Measurements from ENCODE around the gene GPR153. TPM values are rescaled to one million over a fixed set of nuclear protein-coding genes. Genes with fewer than 3 reads are reported as not detected.
"Not testable (repeated sequence)": the region's sequence is repeated elsewhere in the genome, so short reads cannot be mapped to it uniquely, and the experiment has no call there.

Gene GPR153
- polyA plus RNA-seq, 1 donor = 5.8 TPM

DNA sequence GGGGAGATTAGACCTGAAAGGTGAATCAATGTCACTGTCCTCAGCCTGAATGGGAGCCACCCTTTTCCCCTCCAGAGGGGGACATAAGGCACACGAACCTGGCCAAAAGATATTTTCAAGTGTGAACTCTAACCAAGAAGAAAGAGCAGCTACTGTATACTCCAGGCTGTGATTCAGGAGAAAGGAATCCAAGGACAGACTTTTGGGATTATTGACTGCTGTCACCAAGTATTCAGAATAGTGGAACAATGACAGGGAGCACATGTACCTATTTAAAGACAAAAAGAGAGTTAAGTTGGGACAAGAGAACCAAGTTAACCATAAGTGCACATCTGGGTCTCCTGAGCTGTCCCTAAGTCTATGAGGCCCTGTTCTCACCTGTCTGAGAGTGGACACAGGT is 27.5 kb downstream of the GPR153 start:
- no peak for DNase-seq

DNA sequence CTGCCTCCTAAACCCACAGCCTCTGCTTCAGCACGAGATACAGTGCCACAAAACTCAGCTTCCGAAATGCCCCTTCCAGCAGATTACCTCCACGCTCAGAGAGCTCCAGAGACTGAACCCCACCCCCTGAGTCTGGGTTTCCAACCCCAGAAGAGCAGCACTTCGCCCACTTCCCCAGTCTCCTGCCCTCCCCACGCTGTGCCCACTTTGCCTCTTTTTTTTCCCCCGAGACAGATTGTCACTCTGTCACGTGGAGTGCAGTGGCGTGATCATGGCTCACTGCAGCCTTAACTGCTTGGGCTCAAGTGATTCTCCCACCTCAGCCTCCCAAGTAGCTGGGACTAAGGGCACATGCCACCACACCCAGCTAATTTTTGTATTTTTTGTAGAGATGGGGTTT is 35.2 kb downstream of the GPR153 start:
- DNase-seq = no peak

DNA sequence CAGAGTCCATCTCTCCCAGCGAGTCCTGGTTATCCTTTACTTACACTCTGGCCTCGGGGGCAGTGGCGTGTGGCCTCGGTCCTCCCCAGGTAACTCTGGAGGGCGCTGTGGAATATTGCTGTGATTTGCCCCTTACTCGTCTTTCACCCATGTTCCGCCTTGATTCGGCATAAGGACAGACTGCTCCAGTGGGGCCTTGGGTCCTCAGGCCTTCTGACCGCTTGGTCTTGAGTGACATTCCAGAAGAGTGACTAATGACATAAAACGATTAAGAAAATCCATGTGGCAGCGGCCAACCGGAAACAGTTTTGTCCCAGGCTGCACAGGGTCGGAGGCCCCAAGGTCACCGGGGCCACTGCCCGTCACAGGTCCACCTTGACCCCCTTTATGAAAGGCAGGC is 36.2 kb downstream of the GPR153 start:
- DNase-seq = no peak

DNA sequence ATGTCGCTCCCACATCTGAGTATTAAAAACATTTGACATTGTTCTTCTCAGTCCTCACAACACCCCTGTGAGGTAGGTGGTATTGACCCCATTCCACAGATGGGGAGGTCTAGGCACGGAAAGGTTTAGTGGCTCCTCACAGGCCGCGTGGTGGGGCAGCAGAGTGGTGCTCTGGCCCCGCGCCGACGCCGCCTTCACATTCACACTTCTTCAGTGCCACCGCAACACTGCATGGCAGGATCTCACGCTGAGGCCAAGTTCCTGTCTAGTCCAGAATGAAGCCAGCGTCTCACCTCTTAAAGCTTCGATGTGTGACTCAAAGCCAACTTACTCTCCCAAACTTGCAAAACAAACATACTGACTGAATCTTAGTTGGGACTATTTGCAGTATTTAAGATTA is 37.3 kb downstream of the GPR153 start:
- DNase-seq = no peak

DNA sequence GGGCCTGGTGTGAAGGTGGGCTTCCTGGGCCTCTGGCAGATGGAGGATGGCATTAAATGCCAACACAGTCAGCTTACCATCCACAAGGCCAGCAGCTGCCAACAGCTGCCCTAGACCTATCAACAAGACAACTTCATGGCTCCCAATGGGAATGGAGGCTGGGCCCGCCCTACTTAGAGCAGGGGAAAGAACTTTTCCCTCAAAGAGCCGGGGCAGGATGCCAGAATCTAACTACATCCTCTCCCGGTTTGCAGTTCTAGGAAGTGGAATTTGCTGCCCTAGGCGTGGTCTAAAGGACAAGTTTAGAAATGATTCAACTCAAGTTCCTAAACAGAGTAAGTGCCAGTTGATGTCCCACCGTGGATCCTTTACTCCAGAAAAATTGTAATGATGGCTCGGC is 38.3 kb downstream of the GPR153 start:
- DNase-seq = no peak

DNA sequence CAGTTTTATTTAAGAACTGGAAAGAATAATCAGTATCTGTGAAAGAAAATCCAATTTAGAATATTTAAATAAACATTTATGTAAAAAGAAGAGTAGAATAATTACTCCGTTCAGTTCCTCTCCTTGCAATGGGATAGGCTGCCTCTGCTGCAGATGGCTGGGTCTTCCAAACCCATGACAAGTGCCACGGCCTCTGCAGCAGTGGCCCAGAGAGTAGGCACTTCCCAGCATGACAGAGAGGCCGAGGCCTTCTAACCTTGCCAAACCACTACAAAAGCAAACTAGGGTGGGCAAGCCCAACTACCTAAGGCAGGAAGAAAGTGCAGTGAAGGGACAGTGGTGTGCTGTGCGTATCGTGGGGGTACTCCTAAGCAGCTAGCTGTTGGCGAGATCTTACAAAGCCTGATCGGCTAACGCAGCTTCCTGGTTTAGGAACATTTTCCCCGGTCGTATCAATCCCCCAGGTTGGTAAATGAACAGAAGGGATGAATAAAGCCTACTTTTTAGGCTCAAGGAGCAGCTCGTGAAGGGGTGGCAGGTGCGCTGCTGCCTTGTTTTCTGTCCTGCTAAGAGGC is 39.6 kb downstream of the GPR153 start:
- no peak for DNase-seq

DNA sequence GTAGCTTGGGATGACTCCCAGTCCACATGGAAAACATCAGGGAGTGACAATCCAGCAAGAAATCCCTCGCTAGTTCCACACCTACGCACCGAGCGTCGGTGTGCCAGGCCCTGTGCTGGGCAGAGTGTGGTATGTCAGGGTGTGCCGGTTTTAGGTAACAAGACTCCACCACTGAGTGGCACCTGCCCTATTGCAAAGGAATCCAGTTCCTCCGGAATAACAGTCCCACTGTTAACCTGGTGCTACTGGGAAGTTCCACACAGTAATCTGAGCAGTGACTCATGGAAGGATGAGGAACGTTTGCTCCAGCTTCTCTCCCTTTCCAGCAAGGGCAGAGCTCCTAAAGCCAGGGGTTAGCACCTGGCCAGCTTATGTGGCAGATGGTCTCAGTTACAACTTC is 40.7 kb downstream of the GPR153 start:
- DNase-seq = no peak

DNA sequence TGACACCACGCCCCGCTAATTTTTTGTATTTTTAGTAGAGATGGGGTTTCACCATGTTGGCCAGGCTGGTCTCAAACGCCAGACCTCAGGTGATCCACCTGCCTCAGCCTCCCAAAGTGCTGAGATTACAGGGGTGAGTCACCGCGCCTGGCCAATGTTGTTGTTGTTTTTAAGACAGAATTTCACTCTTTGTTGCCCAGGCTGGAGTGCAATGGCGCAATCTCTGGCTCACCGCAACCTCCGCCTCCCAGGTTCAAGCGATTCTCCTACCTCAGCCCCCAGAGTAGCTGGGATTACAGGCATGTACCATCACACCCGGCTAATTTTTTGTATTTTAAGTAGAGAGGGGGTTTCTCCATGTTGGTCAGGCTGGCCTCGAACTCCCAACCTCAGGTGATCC is 41.3 kb downstream of the GPR153 start:
- DNase-seq = not testable (repeated sequence)

DNA sequence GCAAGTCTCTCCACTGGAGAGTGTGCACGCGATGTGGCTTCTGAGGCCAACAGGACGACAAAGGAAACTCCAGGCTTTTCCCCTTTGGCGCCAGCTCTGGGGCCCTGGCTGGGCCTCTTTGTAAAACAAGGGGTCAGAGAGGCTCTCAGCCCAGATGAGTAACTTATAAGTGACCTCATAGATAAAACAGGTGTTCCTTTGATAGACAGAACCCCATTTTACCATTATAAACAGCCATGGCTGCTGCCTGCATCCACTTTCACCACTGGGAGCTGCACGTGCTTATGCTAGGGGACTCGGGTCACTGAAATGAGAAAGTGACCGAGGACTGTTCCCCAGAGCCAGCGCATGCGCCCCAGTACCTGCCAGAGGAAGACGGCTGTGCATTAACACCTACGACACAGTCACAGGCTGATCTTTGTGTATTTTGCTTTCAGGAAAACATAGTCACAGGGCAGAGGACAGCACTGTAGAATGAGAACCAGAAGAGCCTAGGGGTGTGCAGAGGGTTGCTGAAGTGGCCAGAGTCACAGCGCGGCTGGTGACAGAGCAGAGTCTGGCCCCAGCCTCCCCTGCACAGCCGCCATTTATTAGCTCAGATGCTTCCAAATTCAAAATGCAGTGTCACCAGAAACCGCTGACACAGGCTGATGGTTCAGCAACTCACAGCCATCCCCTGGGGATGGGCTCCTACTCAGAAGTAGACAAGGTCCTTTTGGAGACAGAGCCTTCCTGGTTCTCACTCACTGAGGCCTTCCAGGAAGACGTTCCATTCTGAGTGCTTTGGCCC is 42.3 kb downstream of the GPR153 start:
- no peak for DNase-seq

DNA sequence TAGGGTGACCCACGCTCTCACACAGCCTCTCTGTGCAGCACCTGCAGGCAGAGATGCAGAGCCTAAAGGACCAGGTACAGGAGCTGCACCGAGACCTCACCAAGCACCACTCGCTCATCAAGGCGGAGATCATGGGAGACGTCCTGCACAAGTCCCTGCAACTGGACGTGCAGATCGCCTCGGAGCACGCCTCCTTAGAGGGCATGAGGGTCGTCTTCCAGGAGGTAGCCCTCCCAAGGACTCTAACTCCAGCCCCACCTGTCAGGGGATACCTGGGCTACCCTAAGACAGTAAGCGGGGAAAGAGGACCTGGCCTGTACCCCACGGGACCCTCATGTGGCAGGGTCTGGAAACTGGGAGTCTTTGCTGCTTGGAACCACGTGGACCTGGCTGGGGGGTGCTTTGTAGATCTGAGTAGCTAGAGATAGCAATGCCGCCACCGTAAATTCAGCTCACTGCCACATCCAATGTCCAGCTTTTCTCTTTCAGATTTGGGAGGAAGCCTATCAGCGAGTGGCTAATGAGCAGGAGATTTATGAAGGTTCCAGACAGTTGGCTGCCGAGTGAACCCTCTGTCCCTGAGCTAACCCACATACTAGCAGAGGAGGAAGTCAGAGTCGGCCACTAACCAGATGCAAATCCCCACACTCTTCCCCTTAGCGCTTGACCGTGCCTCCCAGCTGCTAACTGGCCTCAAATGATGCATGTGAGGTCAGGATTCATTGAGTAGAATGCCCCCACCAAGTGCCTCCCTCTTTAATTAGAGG is 48.5 kb downstream of the GPR153 start:
- no peak for DNase-seq

DNA sequence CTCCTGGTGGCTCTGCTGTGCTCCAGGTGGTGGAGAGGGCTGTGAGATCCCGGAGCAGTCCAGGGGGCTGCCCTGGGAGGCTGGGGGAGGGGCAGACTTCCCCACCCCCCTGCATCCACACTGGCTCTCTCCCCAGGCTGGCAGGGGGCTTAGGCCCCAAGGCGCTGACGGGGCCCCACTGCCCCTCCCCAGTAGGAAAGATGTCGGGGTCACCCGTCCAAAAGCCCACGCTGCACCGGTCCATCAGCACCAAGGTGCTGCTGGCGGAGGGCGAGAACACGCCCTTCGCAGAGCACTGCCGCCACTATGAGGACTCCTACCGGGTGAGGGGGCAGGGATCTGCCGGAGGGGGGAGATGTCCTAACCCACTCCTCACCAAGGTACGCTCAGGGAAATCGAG is 49.2 kb downstream of the GPR153 start:
- no peak for DNase-seq

DNA sequence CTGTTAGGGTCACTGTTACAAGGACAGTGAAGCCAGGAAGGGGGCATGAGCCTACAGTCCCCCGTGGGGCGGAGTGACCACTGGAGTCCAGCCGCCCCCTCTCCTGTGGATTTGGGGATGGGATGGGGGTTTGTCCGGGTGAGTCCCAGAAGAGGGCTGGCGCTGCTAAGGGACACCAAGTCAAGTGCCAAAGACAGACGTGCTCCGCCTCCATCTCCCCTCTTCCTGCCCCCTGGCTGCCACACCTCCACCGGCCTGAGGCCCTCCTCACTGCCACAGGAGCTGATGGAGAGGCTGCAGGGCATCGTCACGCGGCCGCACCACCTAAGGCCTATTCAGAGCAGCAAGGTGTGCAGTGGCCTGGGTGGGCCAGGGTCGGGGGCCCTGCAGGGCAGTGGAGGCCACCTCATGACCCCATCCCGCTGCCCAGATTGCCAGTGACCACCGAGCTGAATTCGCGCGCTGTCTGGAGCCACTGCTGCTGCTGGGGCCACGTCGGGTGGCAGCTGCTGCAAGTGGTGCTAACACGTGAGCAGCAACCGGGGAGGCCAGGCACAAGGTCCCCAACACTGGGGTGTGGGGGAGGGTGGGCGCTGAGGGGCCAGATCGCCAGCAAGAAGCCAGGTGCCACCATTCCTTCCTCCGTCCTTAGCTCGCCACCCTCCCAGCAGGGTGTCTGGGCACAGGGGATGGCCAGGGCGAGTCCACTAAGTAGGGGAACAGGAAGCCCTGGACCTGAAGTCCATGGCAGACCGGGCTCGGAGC is 50.1 kb downstream of the GPR153 start:
- DNase-seq = no peak

DNA sequence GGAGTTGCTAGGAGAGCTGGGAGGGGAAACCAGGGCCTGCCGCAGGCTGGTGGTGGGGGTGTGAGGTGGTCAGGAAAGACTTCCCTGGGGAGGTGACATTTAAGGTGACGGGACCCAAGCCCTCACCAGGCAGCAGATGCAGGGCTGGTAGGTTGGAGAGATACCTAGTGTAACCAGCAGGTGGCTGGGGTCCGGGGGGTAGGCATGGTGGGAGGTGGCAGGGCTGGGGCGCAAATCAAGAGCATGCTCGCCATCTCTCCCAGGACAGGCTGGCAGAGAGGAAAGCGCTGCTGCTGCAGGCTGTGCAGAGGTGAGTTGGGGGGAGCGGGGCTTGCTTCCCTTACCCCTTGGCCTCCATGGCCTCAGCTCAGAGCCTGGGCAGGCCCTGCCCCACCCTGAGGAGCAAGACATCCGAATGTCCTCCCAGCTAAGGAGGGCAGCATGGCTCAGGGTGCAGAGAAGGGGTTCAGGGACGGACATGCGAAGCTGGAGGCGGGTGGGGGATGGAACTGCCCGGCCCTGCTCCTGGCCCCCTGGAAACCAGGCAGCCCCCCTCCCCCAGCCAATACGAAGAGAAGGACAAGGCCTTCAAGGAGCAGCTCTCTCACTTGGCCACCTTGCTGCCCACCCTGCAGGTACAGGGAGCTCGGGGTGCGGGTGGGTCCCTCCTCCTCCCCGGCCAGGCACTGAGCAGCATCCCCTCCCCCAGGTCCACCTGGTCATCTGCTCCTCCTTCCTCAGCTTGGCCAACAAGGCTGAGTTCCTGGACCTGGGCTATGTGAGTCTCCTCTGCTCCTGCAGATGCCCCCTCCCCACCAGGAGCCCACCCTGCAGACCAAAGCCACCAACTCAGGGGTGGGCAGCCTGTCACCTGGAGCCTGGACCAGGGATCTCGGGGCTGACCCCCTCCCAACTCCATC is 51.0 kb downstream of the GPR153 start:
- no peak for DNase-seq

DNA sequence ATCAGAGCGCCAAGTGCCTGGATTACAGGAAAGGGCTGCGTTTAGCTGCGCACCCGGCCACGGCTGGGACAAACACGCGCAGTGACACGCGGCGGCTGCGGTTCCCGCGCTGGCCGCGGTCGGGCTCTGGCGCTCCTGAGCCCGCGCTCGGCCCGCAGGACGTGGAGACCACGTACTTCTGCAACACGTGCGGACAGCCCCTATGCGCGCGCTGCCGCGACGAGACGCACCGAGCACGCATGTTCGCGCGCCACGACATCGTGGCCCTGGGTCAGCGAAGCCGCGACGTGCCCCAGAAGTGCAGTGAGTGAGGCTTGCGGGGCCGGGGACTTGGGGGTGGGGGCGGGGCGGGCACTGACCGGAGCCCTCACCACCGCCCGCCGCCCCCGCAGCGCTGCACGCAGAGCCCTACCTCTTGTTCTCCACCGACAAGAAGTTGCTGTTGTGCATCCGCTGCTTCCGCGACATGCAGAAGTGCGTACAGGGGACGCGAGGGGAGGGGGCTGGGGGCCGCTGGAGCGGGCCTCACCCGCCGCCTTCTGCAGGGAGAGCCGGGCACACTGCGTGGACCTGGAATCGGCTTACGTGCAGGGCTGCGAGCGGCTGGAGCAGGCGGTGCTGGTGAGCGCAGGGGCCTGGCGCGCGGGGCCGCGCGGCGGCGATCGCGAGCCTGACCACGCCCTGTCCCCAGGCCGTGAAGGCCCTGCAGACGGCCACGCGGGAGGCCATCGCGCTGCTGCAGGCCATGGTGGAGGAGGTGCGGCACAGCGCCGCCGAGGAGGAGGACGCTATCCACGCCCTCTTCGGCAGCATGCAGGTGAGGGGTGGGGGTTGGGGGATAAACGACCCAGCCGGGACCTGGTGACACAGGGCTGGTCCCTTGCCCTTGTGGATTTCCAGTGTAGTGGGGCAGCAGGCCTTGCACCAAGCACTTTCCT is 51.9 kb downstream of the GPR153 start:
- DNase-seq = no peak

DNA sequence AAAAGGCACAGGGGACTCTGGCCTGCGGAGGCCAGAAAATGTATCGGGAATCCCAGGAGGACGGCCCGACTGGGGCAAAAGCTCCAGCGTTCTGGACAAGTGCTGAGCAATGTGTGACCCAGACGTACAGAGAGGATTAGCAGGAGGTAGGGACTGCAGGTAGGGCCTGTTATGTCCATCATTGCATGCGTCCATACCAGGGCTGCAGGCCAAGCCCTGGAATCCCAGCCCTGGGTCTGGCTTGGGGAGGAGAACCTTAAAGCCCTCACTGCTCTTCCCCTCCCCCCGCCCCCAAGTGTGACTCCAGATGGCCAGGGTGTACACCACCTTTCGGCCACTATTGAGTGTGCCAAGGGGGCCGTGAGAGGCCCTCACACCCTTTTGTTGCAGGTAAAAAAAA is 53.0 kb downstream of the GPR153 start:
- DNase-seq = no peak

DNA sequence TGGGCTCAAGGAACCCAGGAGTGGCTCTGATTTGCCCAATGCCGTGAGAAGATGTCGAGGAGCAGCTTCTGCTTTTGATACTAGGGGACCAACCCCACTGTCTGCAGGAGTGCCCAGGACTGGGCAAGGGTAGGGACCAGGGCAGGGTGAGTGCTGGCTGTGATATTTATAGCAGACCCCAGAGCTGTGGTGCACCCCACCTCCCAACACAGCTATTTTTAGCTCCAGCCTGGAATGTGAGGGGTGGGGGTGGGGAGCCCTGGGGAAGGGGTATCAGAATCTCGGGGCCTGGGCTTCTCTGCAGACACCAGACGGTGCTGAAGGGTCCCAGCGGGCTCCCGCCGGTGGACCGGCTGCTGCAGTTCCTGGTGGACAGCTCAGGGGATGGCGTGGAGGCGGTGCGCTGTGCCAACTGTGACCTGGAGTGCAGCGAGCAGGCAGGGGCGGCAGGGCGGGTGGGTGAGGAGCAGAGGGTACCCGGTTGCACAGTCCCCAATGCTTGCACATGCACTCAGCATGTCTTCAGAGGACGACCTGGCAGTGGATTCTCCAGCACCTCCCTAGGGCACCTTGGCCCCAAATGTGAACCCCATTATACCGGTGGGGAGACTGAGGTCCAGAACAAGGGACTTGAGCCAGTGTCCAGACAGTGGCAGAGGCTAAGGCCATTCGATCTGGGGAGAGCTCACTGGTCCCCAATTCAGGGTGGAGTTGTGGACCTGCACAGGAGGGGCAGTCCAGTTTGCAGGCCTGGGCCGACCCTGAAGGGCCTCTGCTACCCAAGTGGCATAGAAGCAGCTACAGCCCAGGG is 53.6 kb downstream of the GPR153 start:
- DNase-seq = no peak

DNA sequence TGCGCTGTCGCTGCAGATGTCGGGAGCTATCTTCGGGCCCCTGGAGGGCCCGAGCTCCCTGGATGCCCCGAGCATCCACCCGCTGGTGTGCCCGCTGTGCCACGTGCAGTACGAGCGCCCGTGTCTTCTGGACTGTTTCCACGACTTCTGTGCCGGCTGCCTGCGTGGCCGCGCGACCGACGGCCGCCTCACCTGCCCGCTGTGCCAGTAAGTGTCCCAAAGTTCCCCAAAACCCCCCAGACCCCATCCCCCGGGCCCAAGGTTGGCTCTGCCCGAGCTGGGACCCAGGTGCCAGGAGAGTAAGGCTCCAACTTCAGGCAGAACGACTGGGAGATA is 54.4 kb downstream of the GPR153 start:
- DNase-seq = no peak

DNA sequence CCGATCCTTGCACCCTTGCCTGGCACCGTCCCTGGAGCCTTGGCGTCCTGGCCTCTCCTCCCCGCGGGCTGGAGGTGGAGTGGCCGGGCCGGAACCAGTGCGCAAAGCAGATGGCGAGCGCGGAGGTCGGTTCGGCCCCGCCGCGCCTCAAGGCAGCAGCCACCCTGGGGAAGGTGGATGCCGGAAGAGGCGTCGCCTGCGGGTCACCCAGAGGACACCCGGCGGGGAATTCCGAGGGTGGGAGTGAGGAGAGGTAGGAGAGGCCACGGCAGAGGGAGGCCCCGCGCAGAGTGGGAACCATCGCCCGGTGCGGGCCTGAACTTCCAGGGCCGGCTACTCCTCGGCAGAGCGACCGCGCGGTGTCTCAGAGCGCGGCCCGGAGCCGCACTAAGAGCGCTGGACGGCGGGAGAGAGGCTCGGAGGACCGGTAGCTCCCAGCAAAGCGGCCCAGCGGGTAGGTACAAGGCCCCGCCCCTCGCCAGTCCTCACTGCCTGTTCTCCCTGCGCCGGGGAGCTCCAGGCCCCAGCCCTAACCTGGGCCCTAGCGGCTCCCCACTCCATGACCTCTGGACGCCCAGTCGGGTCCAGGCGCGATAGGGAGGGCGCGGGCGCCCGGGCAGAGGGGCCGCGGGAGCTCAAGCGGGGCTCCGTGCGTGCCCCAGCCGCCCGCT is 54.9 kb downstream of the GPR153 start, which contains the start of gene RNF207:
RNF207 (plus strand) TSS at position 271 of the 671 bp plus-strand sequence. CDS start 417 bp downstream, outside the sequence.
- peak; percentile 68 for DNase-seq

DNA sequence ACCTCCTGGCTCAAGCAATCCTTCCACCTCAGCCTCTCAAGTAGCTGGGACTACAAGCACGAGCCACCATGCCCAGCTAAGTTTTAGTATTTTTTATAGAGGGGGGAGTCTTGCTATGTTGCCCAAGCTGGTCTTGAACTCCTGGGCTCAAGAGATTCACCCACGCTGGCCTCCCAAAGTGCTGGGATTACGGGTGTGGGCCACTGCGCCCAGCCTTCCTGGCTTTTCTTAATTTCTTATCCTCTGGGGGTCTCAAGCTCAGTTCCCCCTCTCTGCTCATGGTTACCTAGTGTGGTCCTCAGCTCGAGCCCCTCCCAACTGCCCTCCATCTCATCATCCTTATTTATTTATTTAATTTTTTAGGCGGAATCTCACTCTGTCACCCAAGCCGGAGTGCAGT is 58.6 kb downstream of the GPR153 start:
- no peak for DNase-seq
